Kasumi-1 (cell line): ENCODE measurements around the gene HMX3.
"Not testable (repeated sequence)": the region's sequence is repeated elsewhere in the genome, so short reads cannot be mapped to it uniquely, and the experiment has no call there.

Experiments used
- DNase-seq, 2 experiments: peaks; one replicate each; lab custom pipeline; 2025; lab: John Stamatoyannopoulos, UW

The HMX3 gene

GRCh38 chr10:123148414-123149161 is 12.8 kb downstream of the HMX3 start:
- no peak for DNase-seq

GRCh38 chr10:123149162-123149567 is 13.4 kb downstream of the HMX3 start:
- DNase-seq = no peak

- no peak for DNase-seq
These were observed 13.9 kb downstream of the HMX3 start for GRCh38 chr10:123149568-123150270.

- no peak for DNase-seq
These were observed 14.7 kb downstream of the HMX3 start for GRCh38 chr10:123150271-123150985.

- peak; percentile 48 to 64 for DNase-seq
These were observed 15.4 kb downstream of the HMX3 start for GRCh38 chr10:123150986-123151736.

- no peak for DNase-seq
These were observed 16.0 kb downstream of the HMX3 start for GRCh38 chr10:123151737-123152135.

- DNase-seq = no peak
These were observed 17.8 kb downstream of the HMX3 start for GRCh38 chr10:123153486-123154091.

GRCh38 chr10:123154092-123154710 is 18.4 kb downstream of the HMX3 start, which contains the start of gene BUB3:
Gene BUB3, plus strand, starts transcription at chr10:123154402. Its CDS starts 516 bp downstream, at chr10:123154918.
- DNase-seq = peak; percentile 100

- DNase-seq = peak; percentile 59 to 61
These were observed 19.1 kb downstream of the HMX3 start for GRCh38 chr10:123154711-123155505.

- DNase-seq = no peak
These were observed 20.3 kb downstream of the HMX3 start for GRCh38 chr10:123156078-123156477.

GRCh38 chr10:123157210-123157609 is 21.4 kb downstream of the HMX3 start:
- no peak for DNase-seq

GRCh38 chr10:123158682-123159081 is 22.9 kb downstream of the HMX3 start:
- DNase-seq = no peak

- DNase-seq = no peak
These were observed 24.7 kb downstream of the HMX3 start for GRCh38 chr10:123160311-123160980.

GRCh38 chr10:123164319-123164718 is 28.5 kb downstream of the HMX3 start:
- no peak for DNase-seq

- peak in 1 of 2 experiments; percentile 24 for DNase-seq
These were observed 29.8 kb downstream of the HMX3 start for GRCh38 chr10:123165445-123166072.

- no peak for DNase-seq
These were observed 30.8 kb downstream of the HMX3 start for GRCh38 chr10:123166618-123167017.

- no peak for DNase-seq
These were observed 35.2 kb downstream of the HMX3 start for GRCh38 chr10:123170961-123171360.

- not testable (repeated sequence) for DNase-seq
These were observed 35.8 kb downstream of the HMX3 start for GRCh38 chr10:123171616-123172015.
